Adrenal gland (tissue), 12 donors: Measurements from ENCODE around the gene FKBP6. TPM values are rescaled to one million over a fixed set of nuclear protein-coding genes. Genes with fewer than 3 reads are reported as not detected.

Experiments
- DNase-seq, 7 donors: peaks; one replicate each; pipeline ENCODE4 v3.0.0-alpha.2; 2019 to 2020
- H3K27ac ChIP-seq, 5 donors: fragments of 200-600 bp; sonication (generic) in 4 of 5; 1 replicate in 3 of 5; 2 replicates in 2 of 5; pipeline versions ENCODE4 v1.5.1 to v1.8.0; 2016 to 2020; ENCODE audit warnings: mild to moderate bottlenecking in 1 of 5
- H3K27me3 ChIP-seq: fragments of 200-600 bp; 2 replicates; pipeline ENCODE4 v1.8.0; 2021
- H3K36me3 ChIP-seq, 2 donors: fragments of 200-600 bp; replicated peaks in 1 of 2; 1 replicate in 1 of 2; 2 replicates in 1 of 2; pipeline versions ENCODE4 v1.5.1 to v1.8.0; 2018 to 2022
- H3K4me1 ChIP-seq, 2 donors: fragments of 200-600 bp; replicated peaks in 1 of 2; 1 replicate in 1 of 2; 2 replicates in 1 of 2; pipeline versions ENCODE4 v1.5.1 to v1.8.0; 2018 to 2021
- H3K4me3 ChIP-seq, 4 donors: fragments of 200-600 bp; sonication (generic) in 3 of 4; one replicate each; pipeline ENCODE4 v1.5.1; 2016 to 2018
- H3K9me3 ChIP-seq, 3 donors: fragments of 200-600 bp; sonication (generic) in 1 of 3; replicated peaks in 1 of 3; 1 replicate in 2 of 3; 2 replicates in 1 of 3; pipeline versions ENCODE4 v1.5.1 to v1.8.0; 2016 to 2021
- POLR2A ChIP-seq, 2 donors: fragments of 450-650 bp; IDR thresholded peaks; one replicate each; pipeline ENCODE4 v1.6.1; 2017; ENCODE audit warnings: antibody characterized with exemption in 2 of 2, mild to moderate bottlenecking in 2 of 2, moderate library complexity in 1 of 2
- WGBS, 4 donors: extraction: QIAGEN DNeasy Blood & Tissue Kit in 2 of 4; methylation state at CpG; one replicate each; pipeline versions ENCODE4 v1.1.5 to v1.1.7; 2013 to 2017; 5-methylcytosine and 5-hydroxymethylcytosine counted together
- intact Hi-C, 2 donors: fragments of 100-400 bp; cut with DNase I; formaldehyde crosslinking; loops; one replicate each; pipeline versions ENCODE4 v1.14.1 to v1.15.0; 2022 to 2023
- polyA plus RNA-seq, 3 donors: library from polyadenylated mRNA; stranded (reverse); fragments of 200-250 nt in 2 of 3; fragments of 350-450 nt in 1 of 3; fragmentation: Illumina TruSeq in 1 of 3; extraction: RNeasy Lipid Tissue Mini Kit (QIAGEN cat#74804) in 1 of 3; gene quantifications; one replicate each; pipeline ENCODE4 v1.2.3, GENCODE V29; 2013 to 2014
- total RNA-seq, 9 donors: library from RNA; depleted of rRNA in 4 of 9; stranded (reverse); fragments of >200 nt in 4 of 9; fragments of 120-200 nt in 1 of 9; fragmentation: NEBNext Ultra II Directional in 1 of 9; extraction: Animal tissue kit (Norgen Biotek cat#: 25700) in 1 of 9; gene quantifications; one replicate each; pipeline versions ENCODE4 v1.1.0 to v1.2.4, GENCODE V29; 2013 to 2023
- TF ChIP-seq, protein P1 (sequence below), 6 experiments: fragments of 450-650 bp in 4 of 6; fragments of 200-600 bp in 2 of 6; sonication (generic) in 1 of 6; IDR thresholded peaks; 1 replicate in 5 of 6; 2 replicates in 1 of 6; pipeline versions ENCODE4 v1.5.1 to v1.8.0; 2016 to 2021; ENCODE audit warnings: antibody characterized with exemption in 6 of 6, mild to moderate bottlenecking in 2 of 6, moderate library complexity in 1 of 6
- donor health status: healthy with polysubstance abuse.
- donor health status: Bipolar disorder and iron deficiency.
- donor health status: DM: yes; HTN: yes; CAD: no.
- donor health status: DM: no; HTN: no; CAD: no.
- donor health status: DM: no; HTN: no; CAD: no.
- donor health status: DM: yes; HTN: yes; CAD: no.

Gene FKBP6
- total and polyA plus RNA-seq, 12 donors: 0.07 to 0.88 (median 0.15) TPM; not detected in 9

GRCh38 chr7:73363225-73364005 lies 35.5 kb downstream of the FKBP6 start:
- Histone ChIP-seq H3K9me3 (no peaks in the 10 kb centered on the region), H3K4me1 (peaks cover 3 to 5% of the 10 kb centered on the region in 2 donors), H3K4me3 (no peak overlapping the region), H3K27ac (no peak overlapping the region), H3K27me3 (no peaks in the 10 kb centered on the region), H3K36me3 (no peaks in the 10 kb centered on the region)
- 86 to 89% (median 88%) methylated on average over 22 to 28 of the region's 28 CpGs for WGBS, 4 donors
- TF ChIP-seq, protein P1, sequence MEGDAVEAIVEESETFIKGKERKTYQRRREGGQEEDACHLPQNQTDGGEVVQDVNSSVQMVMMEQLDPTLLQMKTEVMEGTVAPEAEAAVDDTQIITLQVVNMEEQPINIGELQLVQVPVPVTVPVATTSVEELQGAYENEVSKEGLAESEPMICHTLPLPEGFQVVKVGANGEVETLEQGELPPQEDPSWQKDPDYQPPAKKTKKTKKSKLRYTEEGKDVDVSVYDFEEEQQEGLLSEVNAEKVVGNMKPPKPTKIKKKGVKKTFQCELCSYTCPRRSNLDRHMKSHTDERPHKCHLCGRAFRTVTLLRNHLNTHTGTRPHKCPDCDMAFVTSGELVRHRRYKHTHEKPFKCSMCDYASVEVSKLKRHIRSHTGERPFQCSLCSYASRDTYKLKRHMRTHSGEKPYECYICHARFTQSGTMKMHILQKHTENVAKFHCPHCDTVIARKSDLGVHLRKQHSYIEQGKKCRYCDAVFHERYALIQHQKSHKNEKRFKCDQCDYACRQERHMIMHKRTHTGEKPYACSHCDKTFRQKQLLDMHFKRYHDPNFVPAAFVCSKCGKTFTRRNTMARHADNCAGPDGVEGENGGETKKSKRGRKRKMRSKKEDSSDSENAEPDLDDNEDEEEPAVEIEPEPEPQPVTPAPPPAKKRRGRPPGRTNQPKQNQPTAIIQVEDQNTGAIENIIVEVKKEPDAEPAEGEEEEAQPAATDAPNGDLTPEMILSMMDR (IDR thresholded peaks at IDR 0.05): no peak
- no peak for TF ChIP-seq POLR2A (IDR thresholded peaks at IDR 0.05)
- DNase-seq: no peak
- intact Hi-C loops: no loop called here

DNA sequence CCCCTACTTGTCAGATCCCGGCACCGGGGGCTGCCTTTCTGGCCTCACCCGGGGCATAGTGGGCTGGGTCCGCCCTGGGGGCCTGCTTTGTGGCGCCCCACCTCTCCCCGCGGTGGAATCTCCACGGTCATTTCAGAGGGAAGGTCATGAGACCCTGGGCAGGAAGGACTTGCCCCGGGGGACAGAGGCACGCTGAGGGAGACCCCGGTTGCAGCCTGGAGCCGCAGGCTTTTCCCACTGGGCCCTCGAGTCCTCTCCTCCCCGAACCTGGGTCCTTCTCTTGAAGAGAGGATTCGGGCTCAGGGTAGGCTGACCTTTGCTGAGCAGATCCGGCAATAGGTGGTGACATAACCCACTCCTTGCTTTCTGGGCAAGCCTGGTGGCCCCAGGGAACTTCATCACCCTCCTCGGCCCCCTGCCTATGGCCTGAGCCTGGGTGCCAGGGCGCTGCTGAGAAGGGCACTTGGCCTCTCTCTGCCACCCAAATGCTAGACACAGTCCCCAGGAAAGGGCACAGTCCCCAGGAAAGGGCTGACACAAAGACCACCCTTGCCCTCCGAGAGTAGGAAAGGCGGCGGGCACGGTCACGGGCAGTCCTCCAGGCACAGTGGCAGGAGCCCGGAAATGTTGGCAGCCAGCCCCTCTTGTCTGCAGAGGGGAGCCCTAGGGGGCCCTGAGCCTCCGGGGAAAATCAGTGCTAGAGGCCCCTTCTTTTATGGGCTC lies 36.2 kb downstream of the FKBP6 start:
- TF ChIP-seq, protein P1 (IDR thresholded peaks at IDR 0.05): no peak
- no peak for TF ChIP-seq POLR2A (IDR thresholded peaks at IDR 0.05)
- H3K27ac ChIP-seq: no peak overlapping the region
- no peaks in the 10 kb centered on the region for H3K4me1 ChIP-seq
- H3K36me3 ChIP-seq: no peaks in the 10 kb centered on the region
- intact Hi-C loops: no loop called here
- H3K9me3 ChIP-seq: no peaks in the 10 kb centered on the region
- 69 to 78% (median 70%) methylated on average over 6 to 25 of the region's 25 CpGs; no CpG with 5 or more reads in 1 of the 4 donors for WGBS, 4 donors
- no peak for DNase-seq
- H3K4me3 ChIP-seq: no peak overlapping the region
- no peaks in the 10 kb centered on the region for H3K27me3 ChIP-seq

DNA sequence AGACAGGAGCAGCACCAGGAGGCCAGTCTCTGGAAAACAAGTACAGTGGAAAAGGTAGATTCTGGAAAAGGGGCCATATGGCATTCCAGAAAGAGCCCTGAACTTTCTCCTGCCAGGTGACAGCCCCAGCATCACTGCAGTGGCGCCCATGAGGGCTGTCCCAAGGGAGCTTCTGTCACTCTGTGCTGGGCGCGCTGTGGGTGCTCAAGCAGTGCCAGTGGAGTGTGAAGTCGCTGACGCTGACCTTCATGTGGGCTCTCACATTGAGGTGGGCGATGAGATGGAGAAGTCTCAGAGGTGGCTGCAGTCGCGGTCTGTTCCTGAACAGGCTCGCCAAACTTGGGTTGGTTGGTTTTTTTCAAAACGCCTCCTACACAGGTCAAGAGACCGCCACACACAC lies 38.2 kb downstream of the FKBP6 start:
- DNase-seq: no peak
- intact Hi-C loops: no loop called here
- Histone ChIP-seq H3K27me3 (no peaks in the 10 kb centered on the region), H3K9me3 (no peaks in the 10 kb centered on the region), H3K27ac (no peak overlapping the region), H3K36me3 (no peaks in the 10 kb centered on the region), H3K4me1 (no peaks in the 10 kb centered on the region), H3K4me3 (no peak overlapping the region)
- TF ChIP-seq, protein P1 (IDR thresholded peaks at IDR 0.05): no peak
- 91 to 95% (median 92%) methylated on average over 9 to 11 of the region's 11 CpGs for WGBS, 4 donors

- WGBS, 4 donors: 81 to 83% (median 82%) methylated on average over 9 to 12 of the region's 12 CpGs
- TF ChIP-seq, protein P1 (IDR thresholded peaks at IDR 0.05): no peak
- TF ChIP-seq POLR2A (IDR thresholded peaks at IDR 0.05): no peak
- no peaks in the 10 kb centered on the region for H3K27me3 ChIP-seq
- H3K36me3 ChIP-seq: no peaks in the 10 kb centered on the region
- intact Hi-C loops: no loop called here
- no peak overlapping the region for H3K27ac ChIP-seq
- no peaks in the 10 kb centered on the region for H3K9me3 ChIP-seq
- no peak for DNase-seq
- no peak overlapping the region for H3K4me3 ChIP-seq
- no peaks in the 10 kb centered on the region for H3K4me1 ChIP-seq
These were observed 39.0 kb downstream of the FKBP6 start for GRCh38 chr7:73366990-73367389.
